Neutrophil (primary cell): Measurements from ENCODE around the gene PTPN3.

ENCODE experiments used
- H3K27ac ChIP-seq: fragments of 200-600 bp; sonication (generic); 2 replicates; pipeline ENCODE4 v1.5.1; 2016; ENCODE audit warnings: mild to moderate bottlenecking, moderate library complexity
- H3K27me3 ChIP-seq: fragments of 200-600 bp; sonication (generic); 2 replicates; pipeline ENCODE4 v1.6.0; 2016; ENCODE audit warnings: mild to moderate bottlenecking
- H3K36me3 ChIP-seq: fragments of 200-600 bp; sonication (generic); 2 replicates; pipeline ENCODE4 v1.5.1; 2017
- H3K4me1 ChIP-seq, 2 experiments: fragments of 200-600 bp in 1 of 2; sonication (generic) in 1 of 2; 1 replicate in 1 of 2; 2 replicates in 1 of 2; pipeline versions ENCODE4 v1.5.1 to v1.6.1; 2013 to 2016; ENCODE audit warnings: low read depth in 1 of 2, low read length in 1 of 2, mild to moderate bottlenecking in 1 of 2, moderate library complexity in 1 of 2; ENCODE audit not compliant: control insufficient read depth in 1 of 2, insufficient read depth in 1 of 2
- H3K4me3 ChIP-seq, 2 experiments: fragments of 200-600 bp in 1 of 2; sonication (generic) in 1 of 2; 1 replicate in 1 of 2; 2 replicates in 1 of 2; pipeline ENCODE4 v1.5.1; 2013 to 2016; ENCODE audit warnings: low read depth in 1 of 2, low read length in 1 of 2, mild to moderate bottlenecking in 1 of 2, moderate library complexity in 1 of 2
- H3K9me3 ChIP-seq: fragments of 200-600 bp; sonication (generic); 2 replicates; pipeline ENCODE4 v1.5.1; 2016
- TF ChIP-seq, protein P1 (sequence below): fragments of 200-600 bp; sonication (generic); IDR thresholded peaks from 2 replicates; pipeline ENCODE4 v1.5.1; 2016; ENCODE audit warnings: antibody characterized with exemption

The PTPN3 gene

DNA sequence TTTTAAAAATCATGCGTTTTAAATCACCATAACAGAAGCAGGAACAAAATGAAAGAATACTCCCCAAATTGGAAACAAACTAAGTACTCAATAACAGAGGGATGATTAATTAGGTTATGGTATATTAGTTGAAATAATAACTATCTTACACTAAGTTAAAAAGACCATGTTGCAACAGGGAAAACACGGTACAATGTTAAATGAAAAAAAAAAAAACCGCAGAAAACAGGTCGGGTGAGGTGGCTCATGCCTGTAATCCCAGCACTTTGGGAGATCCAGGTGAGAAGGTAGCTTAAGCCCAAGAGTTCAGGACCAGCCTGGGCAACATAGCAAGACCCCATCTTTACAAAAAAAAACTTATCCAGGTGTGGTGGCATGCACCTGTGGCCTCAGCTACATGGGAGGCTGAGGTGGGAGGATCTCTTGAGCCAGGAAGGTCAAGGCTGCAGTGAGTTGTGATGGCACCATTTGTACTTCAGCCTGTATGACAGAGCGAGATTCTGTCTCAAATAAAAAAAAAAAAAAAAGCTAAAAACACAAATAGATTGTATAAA is 2.4 kb upstream of the PTPN3 start:
- Histone ChIP-seq H3K36me3 (no peaks in the 10 kb centered on the region), H3K9me3 (no peaks in the 10 kb centered on the region), H3K27me3 (peaks cover 96% of the 10 kb centered on the region), H3K4me1 (no peaks in the 10 kb centered on the region), H3K4me3 (no peak overlapping the region), H3K27ac (no peak overlapping the region)
- TF ChIP-seq, protein P1, sequence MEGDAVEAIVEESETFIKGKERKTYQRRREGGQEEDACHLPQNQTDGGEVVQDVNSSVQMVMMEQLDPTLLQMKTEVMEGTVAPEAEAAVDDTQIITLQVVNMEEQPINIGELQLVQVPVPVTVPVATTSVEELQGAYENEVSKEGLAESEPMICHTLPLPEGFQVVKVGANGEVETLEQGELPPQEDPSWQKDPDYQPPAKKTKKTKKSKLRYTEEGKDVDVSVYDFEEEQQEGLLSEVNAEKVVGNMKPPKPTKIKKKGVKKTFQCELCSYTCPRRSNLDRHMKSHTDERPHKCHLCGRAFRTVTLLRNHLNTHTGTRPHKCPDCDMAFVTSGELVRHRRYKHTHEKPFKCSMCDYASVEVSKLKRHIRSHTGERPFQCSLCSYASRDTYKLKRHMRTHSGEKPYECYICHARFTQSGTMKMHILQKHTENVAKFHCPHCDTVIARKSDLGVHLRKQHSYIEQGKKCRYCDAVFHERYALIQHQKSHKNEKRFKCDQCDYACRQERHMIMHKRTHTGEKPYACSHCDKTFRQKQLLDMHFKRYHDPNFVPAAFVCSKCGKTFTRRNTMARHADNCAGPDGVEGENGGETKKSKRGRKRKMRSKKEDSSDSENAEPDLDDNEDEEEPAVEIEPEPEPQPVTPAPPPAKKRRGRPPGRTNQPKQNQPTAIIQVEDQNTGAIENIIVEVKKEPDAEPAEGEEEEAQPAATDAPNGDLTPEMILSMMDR, result no peak

GRCh38 chr9:109499631-109500410 is 1.7 kb upstream of the PTPN3 start:
- no peak overlapping the region for H3K4me3 ChIP-seq
- H3K36me3 ChIP-seq, result no peaks in the 10 kb centered on the region
- H3K4me1 ChIP-seq, result no peaks in the 10 kb centered on the region
- TF ChIP-seq, protein P1, result no peak
- H3K9me3 ChIP-seq, result no peaks in the 10 kb centered on the region
- peaks cover 96% of the 10 kb centered on the region for H3K27me3 ChIP-seq
- H3K27ac ChIP-seq, result no peak overlapping the region

GRCh38 chr9:109499093-109499630 is 1.1 kb upstream of the PTPN3 start:
- H3K4me3 ChIP-seq, result no peak overlapping the region
- no peaks in the 10 kb centered on the region for H3K36me3 ChIP-seq
- H3K4me1 ChIP-seq, result no peaks in the 10 kb centered on the region
- no peaks in the 10 kb centered on the region for H3K9me3 ChIP-seq
- H3K27ac ChIP-seq, result no peak overlapping the region
- peaks cover 96% of the 10 kb centered on the region for H3K27me3 ChIP-seq
- TF ChIP-seq, protein P1, result no peak

GRCh38 chr9:109497226-109498153 is 617 bp downstream of the PTPN3 start:
- Histone ChIP-seq H3K4me3 (no peak overlapping the region), H3K27me3 (peaks cover 96% of the 10 kb centered on the region), H3K27ac (no peak overlapping the region), H3K36me3 (no peaks in the 10 kb centered on the region), H3K9me3 (no peaks in the 10 kb centered on the region), H3K4me1 (no peaks in the 10 kb centered on the region)
- TF ChIP-seq, protein P1, result no peak

DNA sequence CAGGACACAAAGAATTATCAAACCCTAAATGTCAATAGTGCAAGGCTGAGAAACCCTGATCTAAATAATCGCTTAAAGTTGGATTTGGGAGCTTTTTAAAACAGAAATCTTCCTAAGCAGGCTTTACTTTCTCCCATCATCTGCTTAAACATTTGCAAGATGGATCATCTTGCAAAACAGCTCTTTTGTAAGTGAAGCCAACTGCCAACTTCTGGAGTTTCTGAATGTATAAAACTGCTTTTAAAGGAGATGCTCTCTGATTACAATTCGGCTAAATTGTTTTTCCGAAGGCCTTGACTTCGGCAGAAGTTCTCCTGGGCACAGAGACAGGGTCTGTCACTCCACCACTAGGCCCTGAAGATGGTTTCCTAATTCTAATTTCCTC is 1.3 kb downstream of the PTPN3 start:
- Histone ChIP-seq H3K4me1 (no peaks in the 10 kb centered on the region), H3K4me3 (no peak overlapping the region), H3K27me3 (peaks cover 96% of the 10 kb centered on the region), H3K27ac (no peak overlapping the region), H3K9me3 (no peaks in the 10 kb centered on the region), H3K36me3 (no peaks in the 10 kb centered on the region)
- TF ChIP-seq, protein P1, result no peak
